Gastrocnemius medialis (tissue), 4 donors: ENCODE data around the gene XPO5. TPM values are rescaled to one million over a fixed set of nuclear protein-coding genes. Genes with fewer than 3 reads are reported as not detected.
A peak's percentile ranks its signal among the peaks of the same experiment; 100 is the strongest.

ENCODE experiments used
- ATAC-seq, 2 donors: fragments of 150-250 bp; one replicate each; pipeline ENCODE4 v1.9.1; 2016
- DNase-seq, 2 donors: peaks; one replicate each; pipeline ENCODE4 v3.0.0-alpha.2; 2019
- H3K27ac ChIP-seq, 4 donors: fragments of 200-600 bp; sonication (generic); 1 replicate in 1 of 4; 2 replicates in 3 of 4; pipeline ENCODE4 v1.5.1; 2016 to 2018; ENCODE audit warnings: mild to moderate bottlenecking in 2 of 4, moderate library complexity in 1 of 4
- H3K27me3 ChIP-seq, 3 donors: fragments of 200-600 bp; sonication (generic) in 2 of 3; 1 replicate in 1 of 3; 2 replicates in 2 of 3; pipeline versions ENCODE4 v1.5.1 to v1.6.0; 2016 to 2019; ENCODE audit warnings: mild to moderate bottlenecking in 1 of 3, moderate library complexity in 1 of 3
- H3K36me3 ChIP-seq, 2 donors: fragments of 200-600 bp; sonication (generic) in 1 of 2; one replicate each; pipeline ENCODE4 v1.5.1; 2017 to 2018
- H3K4me1 ChIP-seq, 2 donors: fragments of 200-600 bp; sonication (generic) in 1 of 2; one replicate each; pipeline ENCODE4 v1.5.1; 2016 to 2017; ENCODE audit warnings: mild to moderate bottlenecking in 2 of 2
- H3K4me3 ChIP-seq, 4 donors: fragments of 200-600 bp; sonication (generic) in 3 of 4; 1 replicate in 1 of 4; 2 replicates in 3 of 4; pipeline ENCODE4 v1.5.1; 2016 to 2019; ENCODE audit warnings: mild to moderate bottlenecking in 2 of 4
- H3K9me3 ChIP-seq, 3 donors: fragments of 200-600 bp; sonication (generic) in 2 of 3; 1 replicate in 1 of 3; 2 replicates in 2 of 3; pipeline ENCODE4 v1.5.1; 2016 to 2019
- POLR2A ChIP-seq, 2 donors: fragments of 450-650 bp; IDR thresholded peaks; one replicate each; pipeline ENCODE4 v1.6.1; 2017; ENCODE audit warnings: antibody characterized with exemption in 2 of 2, mild to moderate bottlenecking in 2 of 2, moderate library complexity in 2 of 2
- in situ Hi-C, 4 donors: fragments of 200-750 bp; cut with MboI; loops; one replicate each; pipeline versions ENCODE4 v1.15.0 to v1.8.0; 2017; ENCODE audit warnings: low sequenced_read_pairs in 4 of 4
- intact Hi-C: fragments of 100-400 bp; cut with DNase I; formaldehyde crosslinking; loops from one replicate; pipeline ENCODE4 v1.15.1; 2023; ENCODE audit warnings: low total_unique reads
- total RNA-seq, 4 donors: library from RNA; depleted of rRNA; stranded (reverse); fragments of >200 nt; gene quantifications; one replicate each; pipeline versions ENCODE4 v1.1.0 to v1.2.3, GENCODE V29; 2016
- TF ChIP-seq, protein P1 (sequence below), 5 experiments: fragments of 450-650 bp in 3 of 5; fragments of 200-600 bp in 2 of 5; sonication (generic) in 2 of 5; IDR thresholded peaks in 4 of 5; conservative IDR thresholded peaks in 1 of 5; 1 replicate in 4 of 5; 2 replicates in 1 of 5; pipeline ENCODE4 v1.5.1; 2016 to 2019; ENCODE audit warnings: antibody characterized with exemption in 5 of 5, mild to moderate bottlenecking in 3 of 5, moderate library complexity in 3 of 5

XPO5 gene
- total RNA-seq, 4 donors from 2014 or later = 11.8 to 21.8 (median 16.6) TPM

DNA sequence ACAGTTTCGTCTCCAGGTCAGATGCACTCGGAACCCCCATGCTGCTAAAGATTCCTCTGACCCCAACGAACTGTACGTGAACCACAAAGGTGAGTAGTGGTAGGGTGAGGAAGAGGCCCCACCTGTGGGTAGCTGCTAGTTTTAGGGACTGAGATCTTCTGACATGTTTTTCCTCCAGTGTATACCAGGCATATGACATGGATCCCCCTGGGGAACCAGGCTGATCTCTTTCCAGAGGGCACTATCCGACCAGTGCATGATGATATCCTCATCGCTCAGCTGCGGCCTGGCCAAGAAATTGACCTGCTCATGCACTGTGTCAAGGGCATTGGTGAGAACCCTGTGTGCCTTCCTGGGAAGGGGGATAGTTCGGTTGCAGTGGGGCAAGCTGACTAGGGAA is 55.7 kb downstream of the XPO5 start:
- DNase-seq (no peak), ATAC-seq (no peak)
- in situ Hi-C loops = loop anchor here in 1 of 4 donors (25.0 kb wide), 1 partner anchor 283 kb away; the partner anchor contains the start of genes DNPH1 and TTBK1
- Histone ChIP-seq H3K9me3 (no peaks in the 10 kb centered on the region), H3K4me1 (peaks cover 20 to 26% of the 10 kb centered on the region in 2 donors), H3K27me3 (no peaks in the 10 kb centered on the region), H3K4me3 (no peak overlapping the region), H3K36me3 (peaks cover 0 to 67% of the 10 kb centered on the region in 2 donors), H3K27ac (no peak overlapping the region)
- TF ChIP-seq, protein P1, sequence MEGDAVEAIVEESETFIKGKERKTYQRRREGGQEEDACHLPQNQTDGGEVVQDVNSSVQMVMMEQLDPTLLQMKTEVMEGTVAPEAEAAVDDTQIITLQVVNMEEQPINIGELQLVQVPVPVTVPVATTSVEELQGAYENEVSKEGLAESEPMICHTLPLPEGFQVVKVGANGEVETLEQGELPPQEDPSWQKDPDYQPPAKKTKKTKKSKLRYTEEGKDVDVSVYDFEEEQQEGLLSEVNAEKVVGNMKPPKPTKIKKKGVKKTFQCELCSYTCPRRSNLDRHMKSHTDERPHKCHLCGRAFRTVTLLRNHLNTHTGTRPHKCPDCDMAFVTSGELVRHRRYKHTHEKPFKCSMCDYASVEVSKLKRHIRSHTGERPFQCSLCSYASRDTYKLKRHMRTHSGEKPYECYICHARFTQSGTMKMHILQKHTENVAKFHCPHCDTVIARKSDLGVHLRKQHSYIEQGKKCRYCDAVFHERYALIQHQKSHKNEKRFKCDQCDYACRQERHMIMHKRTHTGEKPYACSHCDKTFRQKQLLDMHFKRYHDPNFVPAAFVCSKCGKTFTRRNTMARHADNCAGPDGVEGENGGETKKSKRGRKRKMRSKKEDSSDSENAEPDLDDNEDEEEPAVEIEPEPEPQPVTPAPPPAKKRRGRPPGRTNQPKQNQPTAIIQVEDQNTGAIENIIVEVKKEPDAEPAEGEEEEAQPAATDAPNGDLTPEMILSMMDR (IDR thresholded peaks at IDR 0.05 in 4 of 5, conservative IDR thresholded peaks at IDR 0.05 in 1 of 5) = no peak
- no peak for TF ChIP-seq POLR2A (IDR thresholded peaks at IDR 0.05)
- intact Hi-C loops = no loop called here

DNA sequence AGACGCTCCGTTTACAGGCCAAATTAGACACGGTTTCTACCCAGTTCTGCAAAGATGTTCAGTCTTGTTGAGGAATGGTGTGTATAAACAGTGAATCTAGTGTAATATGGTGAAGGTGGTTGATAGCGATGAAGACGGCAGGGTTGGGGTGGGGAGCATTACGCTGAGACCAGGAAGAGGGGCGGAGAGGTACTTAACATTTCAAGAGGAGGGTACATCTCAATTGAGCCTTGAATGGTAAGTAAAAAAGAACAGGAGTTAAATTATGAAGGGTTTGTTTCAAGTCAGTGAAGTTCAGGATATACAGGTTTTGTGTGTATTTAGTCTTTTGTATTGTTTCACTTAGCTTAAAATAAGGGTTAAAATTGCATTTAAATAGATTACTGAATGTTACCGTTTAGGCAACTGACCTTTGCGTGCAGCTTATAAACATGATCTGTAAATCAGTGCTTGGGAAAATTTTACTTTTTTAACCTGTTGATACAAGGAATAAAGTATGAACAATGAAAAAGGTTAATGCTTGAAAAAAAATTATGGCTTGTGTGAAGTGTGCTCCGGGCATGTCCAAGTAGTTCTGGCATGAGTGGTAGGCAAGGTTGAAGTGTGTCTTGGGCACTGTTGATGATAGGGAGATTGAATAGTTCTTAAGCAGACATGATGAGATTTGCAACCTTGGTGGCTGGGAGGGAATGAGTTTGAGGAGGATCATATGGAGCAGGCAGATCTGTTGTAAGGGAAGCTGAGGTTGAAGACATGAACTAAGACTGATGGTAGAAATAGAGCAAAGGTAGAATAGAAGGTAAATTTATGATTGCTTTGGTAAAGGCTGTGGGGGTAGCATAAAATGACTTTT is 58.1 kb downstream of the XPO5 start:
- Histone ChIP-seq H3K4me3 (peak overlapping the region; percentile 74 to 97 (median 87)), H3K27me3 (no peaks in the 10 kb centered on the region), H3K36me3 (peaks cover 0 to 67% of the 10 kb centered on the region in 2 donors), H3K4me1 (peaks cover 28 to 29% of the 10 kb centered on the region in 2 donors), H3K9me3 (no peaks in the 10 kb centered on the region), H3K27ac (peak overlapping the region; percentile 88 to 98 (median 90))
- ATAC-seq (no peak), DNase-seq (no peak)
- intact Hi-C loops = loop anchor here (2.0 to 5.0 kb wide), 2 partner anchors 91 to 335 kb away; partner anchors contain the start of genes ABCC10 and CUL9
- TF ChIP-seq POLR2A (IDR thresholded peaks at IDR 0.05) = no peak
- TF ChIP-seq, protein P1 (IDR thresholded peaks at IDR 0.05 in 4 of 5, conservative IDR thresholded peaks at IDR 0.05 in 1 of 5) = no peak
- in situ Hi-C loops = loop anchor here in 1 of 4 donors (25.0 kb wide), 1 partner anchor 280 kb away; the partner anchor contains the start of genes DNPH1 and TTBK1

DNA sequence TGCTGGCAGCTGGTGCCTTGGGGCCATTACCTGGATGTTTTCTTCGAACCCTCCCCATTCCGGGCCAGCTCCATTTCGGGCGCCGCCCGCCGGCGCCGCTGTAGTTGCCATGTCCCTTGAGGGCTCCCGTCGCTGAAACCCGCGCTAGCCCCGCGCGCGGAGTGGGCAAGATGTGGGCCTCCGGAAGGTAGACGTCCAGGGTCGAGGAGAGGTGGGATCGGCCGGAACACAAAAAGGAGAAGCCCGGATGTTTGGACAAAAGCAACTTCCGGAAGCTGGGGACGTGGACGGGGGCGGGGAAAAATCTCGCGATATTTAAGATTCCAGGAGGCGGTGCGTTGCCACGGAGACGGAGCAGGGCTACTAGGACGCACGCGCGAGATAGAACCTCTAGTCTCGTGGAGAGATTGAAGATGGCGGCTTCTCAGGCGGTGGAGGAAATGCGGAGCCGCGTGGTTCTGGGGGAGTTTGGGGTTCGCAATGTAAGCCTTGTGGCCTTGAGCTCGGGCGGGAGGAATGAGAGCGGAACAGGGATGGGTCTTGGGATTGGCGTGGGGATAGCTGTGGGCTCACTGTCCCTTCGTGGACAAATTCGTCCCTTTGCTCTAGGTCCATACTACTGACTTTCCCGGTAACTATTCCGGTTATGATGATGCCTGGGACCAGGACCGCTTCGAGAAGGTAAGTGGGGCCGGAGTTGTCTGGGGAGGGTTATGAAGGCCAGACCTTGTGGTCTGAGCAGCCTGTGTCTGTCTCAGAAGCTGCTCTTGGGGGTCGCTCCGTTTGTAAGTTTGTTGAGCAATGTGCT is 58.9 kb downstream of the XPO5 start, which contains the start of the genes POLR1C and YIPF3:
POLR1C (plus strand) TSS at position 393 of the 808 bp plus-strand sequence; CDS start at position 414, 21 bp downstream.
YIPF3 (minus strand) TSS at position 230 of the 808 bp plus-strand sequence; CDS start at position 111, 119 bp downstream.
- H3K4me1 ChIP-seq = peaks cover 28 to 32% of the 10 kb centered on the region in 2 donors
- intact Hi-C loops (loop anchor here (2.0 to 5.0 kb wide), 2 partner anchors 90 to 335 kb away; partner anchors contain the start of genes ABCC10 and CUL9), in situ Hi-C loops (loop anchor here in 1 of 4 donors (25.0 kb wide), 1 partner anchor 280 kb away; the partner anchor contains the start of genes DNPH1 and TTBK1)
- TF ChIP-seq POLR2A (IDR thresholded peaks at IDR 0.05) = peak; percentile 70 to 74
- TF ChIP-seq, protein P1 (IDR thresholded peaks at IDR 0.05 in 4 of 5, conservative IDR thresholded peaks at IDR 0.05 in 1 of 5) = no peak
- no peaks in the 10 kb centered on the region for H3K27me3 ChIP-seq
- DNase-seq (peak; percentile 98), ATAC-seq (peak; percentile 98 to 99)
- H3K27ac ChIP-seq = peak within 1 kb of the TSS; percentile 88 to 98 (median 90)
- peaks cover 0 to 67% of the 10 kb centered on the region in 2 donors for H3K36me3 ChIP-seq
- H3K9me3 ChIP-seq = no peaks in the 10 kb centered on the region
- peak within 1 kb of the TSS; percentile 74 to 97 (median 87) for H3K4me3 ChIP-seq

DNA sequence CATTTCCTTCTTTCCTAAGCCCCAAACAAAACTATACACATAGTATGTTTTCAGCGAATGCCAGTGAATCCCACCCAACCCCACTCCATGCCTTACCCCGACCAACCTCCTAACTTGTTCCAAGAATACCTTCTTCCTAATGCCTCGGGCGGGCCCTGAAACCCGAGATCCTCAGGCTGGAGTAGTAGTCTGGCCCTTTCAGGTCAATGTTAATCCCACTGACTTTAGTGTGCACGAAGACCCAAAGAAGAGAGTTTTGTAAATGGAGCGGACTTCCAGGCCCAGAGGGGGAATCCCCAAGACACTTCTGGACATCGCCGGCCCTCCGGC is 59.5 kb downstream of the XPO5 start:
- peaks cover 28 to 33% of the 10 kb centered on the region in 2 donors for H3K4me1 ChIP-seq
- no peaks in the 10 kb centered on the region for H3K27me3 ChIP-seq
- no peak for DNase-seq
- intact Hi-C loops (loop anchor here (2.0 to 5.0 kb wide), 2 partner anchors 90 to 334 kb away; partner anchors contain the start of genes ABCC10 and CUL9), in situ Hi-C loops (loop anchor here in 1 of 4 donors (25.0 kb wide), 1 partner anchor 279 kb away; the partner anchor contains the start of genes DNPH1 and TTBK1)
- H3K27ac ChIP-seq = peak overlapping the region; percentile 88 to 98 (median 90)
- TF ChIP-seq, protein P1 (IDR thresholded peaks at IDR 0.05 in 4 of 5, conservative IDR thresholded peaks at IDR 0.05 in 1 of 5) = no peak
- no peaks in the 10 kb centered on the region for H3K9me3 ChIP-seq
- peak overlapping the region; percentile 74 to 97 (median 87) for H3K4me3 ChIP-seq
- peak in 1 of 2 donors; percentile 17 for ATAC-seq
- H3K36me3 ChIP-seq = peaks cover 0 to 67% of the 10 kb centered on the region in 2 donors
